Activated naive CD8-positive, alpha-beta T cell treated with anti-CD3 and anti-CD28 coated beads, Interleukin-2, amount 50 U/mL, for 24 hours (primary cell): ENCODE results near the gene ATP5ME.
A peak's percentile ranks its signal among the peaks of the same experiment; 100 is the strongest.

Experiments
- ATAC-seq: fragments of 150-1000 bp; cut with Tn5 transposase; one replicate; pipeline ENCODE4 v1.10.0; 2021
- DNase-seq: peaks from one replicate; pipeline ENCODE4 v3.0.0; 2021
- H3K27ac Mint-ChIP-seq: one replicate; pipeline ENCODE4 v1.8.0; 2021; ENCODE audit warnings: mild to moderate bottlenecking, mixed read lengths
- H3K27me3 Mint-ChIP-seq: one replicate; pipeline ENCODE4 v1.8.0; 2021; ENCODE audit warnings: mixed read lengths
- H3K36me3 Mint-ChIP-seq: one replicate; pipeline ENCODE4 v1.8.0; 2021; ENCODE audit warnings: low read depth, mixed read lengths
- H3K4me1 Mint-ChIP-seq: one replicate; pipeline ENCODE4 v1.8.0; 2021; ENCODE audit warnings: mixed read lengths
- H3K4me3 Mint-ChIP-seq: one replicate; pipeline ENCODE4 v1.8.0; 2021; ENCODE audit warnings: mild to moderate bottlenecking, moderate library complexity, mixed read lengths
- H3K9me3 Mint-ChIP-seq: one replicate; pipeline ENCODE4 v1.8.0; 2021; ENCODE audit warnings: mixed read lengths

The ATP5ME gene

GRCh38 chr4:681736-682451, 7.8 kb upstream of the ATP5ME start:
- Mint-ChIP-seq H3K36me3 (no peaks in the 10 kb centered on the region), H3K4me1 (peaks cover 9% of the 10 kb centered on the region), H3K9me3 (no peaks in the 10 kb centered on the region), H3K27ac (no peak overlapping the region), H3K4me3 (no peak overlapping the region), H3K27me3 (peaks cover 4% of the 10 kb centered on the region)
- DNase-seq = no peak
- no peak for ATAC-seq

GRCh38 chr4:680928-681645, 7.0 kb upstream of the ATP5ME start:
- DNase-seq (peak; percentile 69), ATAC-seq (peak; percentile 47)
- Mint-ChIP-seq H3K27ac (no peak overlapping the region), H3K27me3 (peaks cover 4% of the 10 kb centered on the region), H3K36me3 (no peaks in the 10 kb centered on the region), H3K4me3 (peak overlapping the region; percentile 54), H3K9me3 (no peaks in the 10 kb centered on the region), H3K4me1 (peaks cover 12% of the 10 kb centered on the region)

GRCh38 chr4:680551-680927, 6.5 kb upstream of the ATP5ME start:
- H3K36me3 Mint-ChIP-seq = no peaks in the 10 kb centered on the region
- H3K4me1 Mint-ChIP-seq = peaks cover 18% of the 10 kb centered on the region
- no peak for DNase-seq
- no peaks in the 10 kb centered on the region for H3K9me3 Mint-ChIP-seq
- ATAC-seq = no peak
- H3K27ac Mint-ChIP-seq = no peak overlapping the region
- peak overlapping the region; percentile 54 for H3K4me3 Mint-ChIP-seq
- H3K27me3 Mint-ChIP-seq = peaks cover 4% of the 10 kb centered on the region

- H3K9me3 Mint-ChIP-seq = no peaks in the 10 kb centered on the region
- H3K4me3 Mint-ChIP-seq = no peak overlapping the region
- no peak for ATAC-seq
- H3K27ac Mint-ChIP-seq = no peak overlapping the region
- H3K36me3 Mint-ChIP-seq = no peaks in the 10 kb centered on the region
- DNase-seq = no peak
- peaks cover under 1% of the 10 kb centered on the region for H3K27me3 Mint-ChIP-seq
- peaks cover 21% of the 10 kb centered on the region for H3K4me1 Mint-ChIP-seq
Measured at GRCh38 chr4:680091-680490, 6.0 kb upstream of the ATP5ME start.

- Mint-ChIP-seq H3K27ac (no peak overlapping the region), H3K36me3 (no peaks in the 10 kb centered on the region), H3K4me1 (peaks cover 21% of the 10 kb centered on the region), H3K4me3 (no peak overlapping the region), H3K27me3 (no peaks in the 10 kb centered on the region), H3K9me3 (no peaks in the 10 kb centered on the region)
- no peak for DNase-seq
- ATAC-seq = no peak
Measured at GRCh38 chr4:679629-680028, 5.6 kb upstream of the ATP5ME start.

GRCh38 chr4:679104-679481, 5.0 kb upstream of the ATP5ME start:
- no peaks in the 10 kb centered on the region for H3K27me3 Mint-ChIP-seq
- no peak overlapping the region for H3K27ac Mint-ChIP-seq
- peaks cover under 1% of the 10 kb centered on the region for H3K36me3 Mint-ChIP-seq
- no peak overlapping the region for H3K4me3 Mint-ChIP-seq
- H3K9me3 Mint-ChIP-seq = no peaks in the 10 kb centered on the region
- peaks cover 23% of the 10 kb centered on the region for H3K4me1 Mint-ChIP-seq
- DNase-seq (no peak), ATAC-seq (no peak)

- no peak overlapping the region for H3K4me3 Mint-ChIP-seq
- peaks cover 2% of the 10 kb centered on the region for H3K36me3 Mint-ChIP-seq
- H3K4me1 Mint-ChIP-seq = peaks cover 25% of the 10 kb centered on the region
- ATAC-seq = no peak
- no peak for DNase-seq
- H3K9me3 Mint-ChIP-seq = no peaks in the 10 kb centered on the region
- no peaks in the 10 kb centered on the region for H3K27me3 Mint-ChIP-seq
- no peak overlapping the region for H3K27ac Mint-ChIP-seq
Measured at GRCh38 chr4:678331-679103, 4.4 kb upstream of the ATP5ME start.

- Mint-ChIP-seq H3K4me1 (peaks cover 30% of the 10 kb centered on the region), H3K27me3 (no peaks in the 10 kb centered on the region), H3K9me3 (no peaks in the 10 kb centered on the region), H3K27ac (no peak overlapping the region), H3K4me3 (no peak overlapping the region), H3K36me3 (peaks cover 8% of the 10 kb centered on the region)
- DNase-seq (no peak), ATAC-seq (no peak)
Measured at GRCh38 chr4:677431-678293, 3.6 kb upstream of the ATP5ME start.

GRCh38 chr4:676871-677235, 2.8 kb upstream of the ATP5ME start:
- Mint-ChIP-seq H3K27me3 (no peaks in the 10 kb centered on the region), H3K4me3 (no peak overlapping the region), H3K27ac (no peak overlapping the region), H3K4me1 (peaks cover 33% of the 10 kb centered on the region), H3K9me3 (no peaks in the 10 kb centered on the region), H3K36me3 (peaks cover 15% of the 10 kb centered on the region)
- no peak for DNase-seq
- no peak for ATAC-seq

- DNase-seq = no peak
- H3K27me3 Mint-ChIP-seq = no peaks in the 10 kb centered on the region
- peaks cover 31% of the 10 kb centered on the region for H3K4me1 Mint-ChIP-seq
- H3K9me3 Mint-ChIP-seq = no peaks in the 10 kb centered on the region
- no peak overlapping the region for H3K27ac Mint-ChIP-seq
- peak overlapping the region; percentile 89 for H3K4me3 Mint-ChIP-seq
- no peak for ATAC-seq
- peaks cover 17% of the 10 kb centered on the region for H3K36me3 Mint-ChIP-seq
Measured at GRCh38 chr4:675980-676870, 2.1 kb upstream of the ATP5ME start.

- DNase-seq = no peak
- peak; percentile 11 for ATAC-seq
- no peaks in the 10 kb centered on the region for H3K9me3 Mint-ChIP-seq
- H3K4me1 Mint-ChIP-seq = peaks cover 26% of the 10 kb centered on the region
- H3K4me3 Mint-ChIP-seq = peak overlapping the region; percentile 89
- H3K27me3 Mint-ChIP-seq = no peaks in the 10 kb centered on the region
- peak overlapping the region; percentile 77 for H3K27ac Mint-ChIP-seq
- peaks cover 24% of the 10 kb centered on the region for H3K36me3 Mint-ChIP-seq
Measured at GRCh38 chr4:675036-675882, 1.2 kb upstream of the ATP5ME start.

GRCh38 chr4:673349-674091, 556 bp downstream of the ATP5ME start:
- no peak for DNase-seq
- no peaks in the 10 kb centered on the region for H3K27me3 Mint-ChIP-seq

More at GRCh38 chr4:673349-674091, 556 bp downstream of the ATP5ME start:
- no peaks in the 10 kb centered on the region for H3K9me3 Mint-ChIP-seq
- ATAC-seq = no peak
- H3K4me3 Mint-ChIP-seq = peak overlapping the region; percentile 89
- peaks cover 24% of the 10 kb centered on the region for H3K36me3 Mint-ChIP-seq
- H3K27ac Mint-ChIP-seq = peak overlapping the region; percentile 73
- H3K4me1 Mint-ChIP-seq = peaks cover 24% of the 10 kb centered on the region
